NCI-H748 (cell line): ENCODE results near the gene MGAT2.
A peak's percentile ranks its signal among the peaks of the same experiment; 100 is the strongest.
"Not testable (repeated sequence)": the region's sequence is repeated elsewhere in the genome, so short reads cannot be mapped to it uniquely, and the experiment has no call there.

Experiments
- DNase-seq: peaks from one replicate; lab custom pipeline; 2025; ENCODE audit not compliant: unreplicated experiment; lab: John Stamatoyannopoulos, UW

Gene MGAT2

DNA sequence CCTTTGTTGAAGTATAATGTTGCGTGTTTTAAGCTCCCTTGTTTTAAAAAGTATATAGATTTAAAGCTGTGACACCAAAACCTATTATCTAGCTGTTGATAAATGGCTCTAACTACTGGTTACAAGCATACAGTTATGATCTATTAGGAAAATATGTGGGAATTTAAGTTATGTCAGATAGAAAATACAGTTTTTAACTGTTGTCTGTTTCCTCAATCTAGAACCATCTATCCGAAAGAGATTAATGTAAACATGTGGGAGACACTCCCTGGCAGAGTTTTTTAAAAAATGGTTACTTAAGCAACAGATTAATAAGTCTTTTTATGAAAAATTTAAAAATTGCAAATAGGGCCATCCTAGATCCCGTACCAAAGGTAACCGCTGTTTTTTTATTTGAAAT, 8.3 kb upstream of the MGAT2 start:
- DNase-seq: no peak

GRCh38 chr14:49612671-49613070, 7.9 kb upstream of the MGAT2 start:
- DNase-seq: no peak

DNA sequence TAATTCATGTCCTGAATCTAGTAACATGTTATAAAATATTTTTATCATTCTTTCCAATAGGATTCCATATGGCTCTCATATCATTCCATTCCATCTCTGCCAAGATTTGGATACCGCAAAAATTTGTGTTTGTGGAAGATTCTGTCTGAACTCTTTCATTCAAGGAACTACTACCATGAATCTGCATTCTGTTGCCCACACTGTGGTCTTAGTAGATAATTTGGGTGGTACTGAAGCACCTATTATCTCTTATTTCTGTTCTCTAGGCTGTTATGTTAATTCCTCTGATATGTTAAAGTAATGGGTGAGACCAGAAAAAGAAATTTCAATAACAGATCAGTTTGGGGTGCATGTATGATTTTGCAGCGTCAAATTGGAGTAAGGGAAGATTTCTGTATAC, 6.4 kb upstream of the MGAT2 start:
- DNase-seq: no peak

- DNase-seq: no peak
Measured at GRCh38 chr14:49615776-49616175, 4.8 kb upstream of the MGAT2 start.

DNA sequence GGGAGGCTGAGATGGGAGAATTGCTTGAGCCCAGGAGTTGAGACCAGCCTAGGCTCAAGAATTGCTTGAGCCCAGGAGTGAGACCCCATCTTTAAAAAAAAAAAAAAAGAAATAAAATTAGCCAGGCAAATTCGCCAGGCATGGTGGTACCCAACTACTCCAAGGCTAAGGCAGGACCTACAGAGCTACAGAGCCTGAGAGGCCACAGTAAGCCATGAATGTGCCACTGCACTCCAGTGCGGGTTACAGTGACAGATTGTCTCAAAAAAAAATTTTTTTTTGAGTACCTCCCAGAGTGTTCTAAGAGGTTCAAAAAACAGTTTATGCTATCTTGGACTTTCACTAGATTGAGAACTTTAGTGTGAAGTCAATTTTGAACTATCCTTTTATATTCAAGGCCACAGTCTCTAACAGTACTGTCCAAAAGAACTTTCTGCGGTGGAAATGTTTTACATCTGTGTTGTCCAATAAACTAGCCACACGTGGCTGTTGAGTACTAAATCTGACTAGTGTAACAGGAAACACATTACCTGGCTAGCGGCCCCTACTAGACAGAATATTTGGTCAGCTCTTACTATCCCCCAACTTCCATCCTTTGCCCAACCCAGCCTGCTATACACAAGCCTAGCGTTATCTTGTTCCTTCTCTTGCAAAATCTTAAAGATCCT, 2.6 kb upstream of the MGAT2 start:
- no peak for DNase-seq

DNA sequence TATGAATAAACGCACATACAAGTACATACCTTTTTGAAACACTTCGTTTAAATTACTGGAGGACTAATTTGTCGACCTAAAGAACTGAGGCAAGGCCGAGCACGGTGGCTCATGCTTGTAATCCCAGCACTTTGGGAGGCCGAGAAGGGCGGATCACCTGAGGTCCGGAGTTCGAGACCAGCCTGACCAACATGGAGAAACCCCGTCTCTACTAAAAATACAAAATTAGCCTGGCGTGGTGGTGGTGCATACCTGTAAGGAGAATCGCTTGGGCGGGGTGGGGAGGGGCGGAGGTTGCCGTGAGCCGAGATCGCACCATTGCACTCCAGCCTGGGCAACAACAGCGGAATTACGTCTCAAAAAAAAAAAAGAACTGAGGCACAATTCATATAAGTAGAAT, 1.3 kb upstream of the MGAT2 start:
- not testable (repeated sequence) for DNase-seq

- DNase-seq: peak; percentile 45
Measured at GRCh38 chr14:49619730-49620129, 869 bp upstream of the MGAT2 start.

- peak; percentile 74 for DNase-seq
Measured at GRCh38 chr14:49621114-49621881, 699 bp downstream of the MGAT2 start.

GRCh38 chr14:49622022-49622607, 1.5 kb downstream of the MGAT2 start:
- no peak for DNase-seq

GRCh38 chr14:49623387-49623786, 2.8 kb downstream of the MGAT2 start:
- DNase-seq: no peak

DNA sequence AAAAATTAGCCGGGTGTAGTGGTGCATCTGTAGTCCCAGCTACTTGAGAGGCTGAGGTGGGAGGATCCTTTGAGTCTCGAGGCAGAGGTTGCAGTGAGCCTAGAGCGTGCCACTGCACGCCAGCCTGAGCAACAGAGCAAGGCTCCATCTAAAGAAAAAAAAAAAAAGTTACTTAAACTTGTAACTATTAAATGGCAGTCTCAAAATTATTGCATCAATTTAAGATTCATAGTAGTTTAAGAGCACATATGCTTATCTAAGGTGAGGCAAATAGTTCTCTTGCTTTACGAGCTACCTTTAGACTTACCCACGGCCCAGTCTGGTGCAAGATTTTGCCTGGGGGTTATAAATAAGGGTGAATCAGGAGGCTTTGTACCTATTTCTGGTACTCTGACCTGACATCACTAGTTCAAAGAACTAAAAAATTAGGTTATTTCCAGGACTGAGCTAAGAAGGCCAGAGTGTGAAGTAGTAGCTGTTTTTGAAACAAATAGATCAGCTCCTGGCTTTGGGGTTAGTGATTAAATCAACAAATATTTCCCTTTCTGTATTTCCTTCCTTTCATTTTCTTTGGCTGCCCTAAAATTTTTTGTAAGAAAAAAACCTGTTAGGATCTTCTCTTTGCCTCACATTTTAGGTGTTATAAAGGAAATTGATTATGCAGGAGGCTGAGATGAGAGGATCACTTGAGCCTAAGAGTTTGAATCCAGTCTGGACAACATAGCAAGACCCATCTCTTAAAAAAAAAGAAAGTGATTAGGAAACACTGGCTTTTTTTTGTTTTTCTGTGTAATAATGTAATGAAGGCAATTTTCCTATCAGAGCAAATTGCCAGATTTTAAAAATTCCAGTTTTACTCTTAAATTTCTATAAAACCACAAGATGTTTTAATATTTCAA, 3.6 kb downstream of the MGAT2 start:
- DNase-seq: no peak

GRCh38 chr14:49633640-49634546, 13.3 kb downstream of the MGAT2 start:
- peak; percentile 96 for DNase-seq

GRCh38 chr14:49634547-49635334, 14.1 kb downstream of the MGAT2 start, which contains the start of gene DNAAF2:
Gene DNAAF2, minus strand, starts transcription at chr14:49635244. Its CDS starts 95 bp downstream, at chr14:49635149.
- peak; percentile 86 for DNase-seq

DNA sequence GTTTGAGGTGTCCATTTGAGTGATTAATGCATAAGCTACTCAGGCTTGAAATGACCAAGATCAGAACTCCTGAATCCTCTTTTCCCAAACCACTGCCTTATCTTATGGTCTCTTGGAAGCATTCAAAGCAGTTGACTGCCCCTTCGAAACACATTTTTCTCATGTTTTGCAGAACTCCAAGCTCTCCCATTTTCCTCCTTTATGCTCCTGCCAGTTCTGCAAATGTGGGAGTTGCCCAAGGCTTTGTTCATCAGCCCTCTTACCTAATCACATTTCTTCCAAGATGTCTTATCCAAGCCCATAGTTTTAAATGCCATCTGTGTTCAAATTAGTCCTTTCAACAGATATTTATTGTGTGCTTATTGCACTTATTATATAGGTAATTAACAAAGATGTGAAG, 16.3 kb downstream of the MGAT2 start:
- no peak for DNase-seq

GRCh38 chr14:49637534-49638078, 17.0 kb downstream of the MGAT2 start:
- DNase-seq: no peak

- DNase-seq: no peak
Measured at GRCh38 chr14:49640540-49641417, 20.2 kb downstream of the MGAT2 start.

GRCh38 chr14:49641697-49642129, 21.1 kb downstream of the MGAT2 start:
- no peak for DNase-seq

DNA sequence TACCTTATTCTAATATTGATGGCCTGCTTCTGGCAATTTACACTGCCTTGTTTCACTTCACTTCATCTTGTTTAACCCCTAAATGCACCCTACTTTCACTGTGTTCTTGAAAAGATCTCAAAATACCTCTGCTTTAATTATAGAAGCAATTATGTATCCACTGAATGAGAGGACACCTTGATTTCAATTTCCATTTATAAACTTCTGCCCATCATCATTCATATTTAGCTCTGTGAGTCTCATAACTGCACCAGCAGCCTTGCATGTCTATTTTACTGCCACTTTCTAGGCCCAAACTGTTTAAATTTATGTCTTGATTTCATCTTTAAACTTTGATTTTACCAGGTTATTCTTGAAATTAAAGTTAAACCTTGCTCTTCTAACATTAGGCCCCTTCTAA, 21.6 kb downstream of the MGAT2 start:
- no peak for DNase-seq
